Measurements from ENCODE around the gene KRT26.
"Not testable (repeated sequence)": the region's sequence is repeated elsewhere in the genome, so short reads cannot be mapped to it uniquely, and the experiment has no call there.

Gene KRT26

GRCh38 chr17:40791787-40792436 is 19.9 kb upstream of the KRT26 start:
- no peak for DNase-seq

GRCh38 chr17:40791111-40791510 is 19.1 kb upstream of the KRT26 start:
- DNase-seq, result no peak

- no peak for DNase-seq
Observed at GRCh38 chr17:40782450-40782849, 10.4 kb upstream of the KRT26 start, which contains the start of gene KRT27. Gene KRT27, minus strand, starts transcription at chr17:40782550. Its CDS starts 57 bp downstream, at chr17:40782493.

GRCh38 chr17:40779181-40779909 is 7.3 kb upstream of the KRT26 start:
- no peak for DNase-seq

- no peak for DNase-seq
Observed at GRCh38 chr17:40778461-40778860, 6.5 kb upstream of the KRT26 start.

- no peak for DNase-seq
Observed at GRCh38 chr17:40777971-40778370, 6.0 kb upstream of the KRT26 start.

- DNase-seq, result no peak
Observed at GRCh38 chr17:40777459-40777858, 5.5 kb upstream of the KRT26 start.

- no peak for DNase-seq
Observed at GRCh38 chr17:40775945-40776344, 3.9 kb upstream of the KRT26 start.

- DNase-seq, result no peak
Observed at GRCh38 chr17:40765657-40766056, 6.3 kb downstream of the KRT26 start.

- no peak for DNase-seq
Observed at GRCh38 chr17:40763752-40764151, 8.2 kb downstream of the KRT26 start.

- no peak for DNase-seq
Observed at GRCh38 chr17:40760105-40761016, 11.6 kb downstream of the KRT26 start.

- DNase-seq, result no peak
Observed at GRCh38 chr17:40755231-40755630, 16.8 kb downstream of the KRT26 start, which contains the start of gene KRT25. Gene KRT25, minus strand, starts transcription at chr17:40755331. Its CDS starts 60 bp downstream, at chr17:40755271.

- DNase-seq, result no peak
Observed at GRCh38 chr17:40753804-40754203, 18.2 kb downstream of the KRT26 start.

GRCh38 chr17:40751065-40751464 is 20.9 kb downstream of the KRT26 start:
- no peak for DNase-seq

GRCh38 chr17:40750391-40750790 is 21.6 kb downstream of the KRT26 start:
- DNase-seq, result no peak

- not testable (repeated sequence) for DNase-seq
Observed at GRCh38 chr17:40748666-40749065, 23.3 kb downstream of the KRT26 start.

GRCh38 chr17:40738553-40738952 is 33.4 kb downstream of the KRT26 start:
- no peak for DNase-seq

GRCh38 chr17:40735016-40735415 is 37.0 kb downstream of the KRT26 start:
- DNase-seq, result no peak

GRCh38 chr17:40734018-40734417 is 38.0 kb downstream of the KRT26 start:
- no peak for DNase-seq

GRCh38 chr17:40730970-40731369 is 41.0 kb downstream of the KRT26 start:
- DNase-seq, result no peak

GRCh38 chr17:40727447-40728231 is 44.4 kb downstream of the KRT26 start:
- DNase-seq, result no peak

GRCh38 chr17:40726919-40727318 is 45.1 kb downstream of the KRT26 start:
- no peak for DNase-seq

- DNase-seq, result no peak
Observed at GRCh38 chr17:40724656-40725055, 47.3 kb downstream of the KRT26 start.
